Naive B cell (primary cell): ENCODE measurements around the gene PIGU. TPM values are rescaled to one million over a fixed set of nuclear protein-coding genes. Genes with fewer than 3 reads are reported as not detected.

ENCODE experiments used
- ATAC-seq, 2 donors: fragments of 150-1000 bp; cut with Tn5 transposase; 2 replicates each; pipeline ENCODE4 v1.10.0; 2021; ENCODE audit warnings: low read depth in 2 of 2, mild to moderate bottlenecking in 2 of 2, moderate library complexity in 2 of 2
- DNase-seq: peaks from one replicate; pipeline ENCODE4 v3.0.0; 2022
- H3K27ac Mint-ChIP-seq, 6 donors: one replicate each; pipeline ENCODE4 v1.8.0; 2020 to 2022; ENCODE audit warnings: mild to moderate bottlenecking in 6 of 6, mixed read lengths in 6 of 6, moderate library complexity in 5 of 6, inconsistent platforms in 2 of 6
- H3K27me3 Mint-ChIP-seq, 3 donors: one replicate each; pipeline ENCODE4 v1.8.0; 2021 to 2022; ENCODE audit warnings: mixed read lengths in 3 of 3, mild to moderate bottlenecking in 1 of 3
- H3K36me3 Mint-ChIP-seq, 2 donors: one replicate each; pipeline ENCODE4 v1.8.0; 2020 to 2022; ENCODE audit warnings: mixed read lengths in 2 of 2, inconsistent platforms in 1 of 2, mild to moderate bottlenecking in 1 of 2
- H3K4me1 Mint-ChIP-seq, 3 donors: one replicate each; pipeline ENCODE4 v1.8.0; 2020 to 2022; ENCODE audit warnings: mixed read lengths in 3 of 3, inconsistent platforms in 1 of 3, mild to moderate bottlenecking in 1 of 3, moderate library complexity in 1 of 3
- H3K4me3 Mint-ChIP-seq, 8 donors: one replicate each; pipeline ENCODE4 v1.8.0; 2020 to 2022; ENCODE audit warnings: mild to moderate bottlenecking in 8 of 8, mixed read lengths in 8 of 8, moderate library complexity in 8 of 8, inconsistent platforms in 2 of 8
- H3K9me3 Mint-ChIP-seq, 7 donors: one replicate each; pipeline ENCODE4 v1.8.0; 2020 to 2022; ENCODE audit warnings: mixed read lengths in 7 of 7, mild to moderate bottlenecking in 5 of 7, inconsistent platforms in 2 of 7, moderate library complexity in 1 of 7
- polyA plus RNA-seq, 6 donors: library from polyadenylated mRNA; unstranded; fragments of 300-500 nt; fragmentation: Illumina TruSeq; gene quantifications; one replicate each; pipeline ENCODE4 v1.2.3, GENCODE V29; 2021; ENCODE audit warnings: low read depth in 6 of 6

The PIGU gene
- polyA plus RNA-seq, 6 donors from 2014 or later: 14.4 to 24.3 (median 22.5) TPM

DNA sequence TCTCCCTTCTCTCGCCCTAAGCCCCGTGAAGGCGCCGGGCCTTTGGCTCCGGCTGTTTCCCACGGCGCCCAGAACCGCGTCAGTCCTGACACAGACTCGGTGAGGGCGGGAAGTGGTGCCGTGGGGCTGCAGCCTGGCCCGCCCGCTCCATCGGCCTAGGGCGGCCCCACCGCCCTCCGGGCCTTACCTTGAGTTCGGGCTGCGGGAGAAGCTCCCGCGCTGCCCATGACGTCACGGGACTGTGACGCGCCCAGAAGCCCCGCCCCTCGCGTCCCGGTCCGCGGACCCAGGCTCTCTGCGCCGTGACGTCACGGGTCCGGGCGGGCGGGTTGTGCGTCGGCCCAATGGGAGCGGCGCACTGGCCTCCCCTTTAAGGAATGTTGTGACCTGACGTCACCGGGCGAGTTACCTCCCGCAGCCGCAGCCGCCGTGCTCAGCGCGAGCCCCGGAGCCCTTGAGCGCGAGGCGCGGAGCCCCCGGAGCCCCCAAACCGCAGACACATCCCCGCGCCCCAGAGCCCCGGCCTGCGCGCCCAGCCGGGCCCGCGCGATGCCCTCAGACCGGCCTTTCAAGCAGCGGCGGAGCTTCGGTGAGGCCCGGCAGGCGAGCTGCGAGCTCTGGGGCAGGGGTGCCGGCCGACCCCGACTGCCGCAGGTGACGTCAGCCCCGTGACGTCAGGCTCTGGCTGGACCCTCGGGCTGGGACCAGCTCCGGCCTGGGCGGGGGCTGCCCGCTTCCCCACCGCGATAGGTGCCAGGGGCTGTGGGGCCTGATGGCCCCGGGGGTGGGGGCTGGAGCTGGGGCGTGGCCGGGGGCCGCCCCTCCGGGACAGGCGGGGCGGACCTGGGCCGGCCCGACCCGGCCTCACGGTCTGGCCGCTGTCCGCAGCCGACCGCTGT, 118.3 kb downstream of the PIGU start, which contains the start of gene MAP1LC3A:
MAP1LC3A (plus strand) TSS at position 399 of the 899 bp plus-strand sequence; CDS start at position 550, 151 bp downstream.
- Mint-ChIP-seq H3K36me3 (no peaks in the 10 kb centered on the region), H3K9me3 (no peaks in the 10 kb centered on the region), H3K27ac (peak within 1 kb of the TSS; percentile 72 to 98 (median 98)), H3K27me3 (no peaks in the 10 kb centered on the region), H3K4me3 (peak within 1 kb of the TSS; percentile 79 to 98 (median 92)), H3K4me1 (peaks cover 14 to 27% (median 20%) of the 10 kb centered on the region in 3 donors)
- DNase-seq: peak; percentile 91
- peak; percentile 82 to 83 for ATAC-seq

GRCh38 chr20:34557936-34558319, 119.0 kb downstream of the PIGU start:
- H3K27ac Mint-ChIP-seq: peak overlapping the region; percentile 72 to 98 (median 97)
- peak in 1 of 2 donors; percentile 0 for ATAC-seq
- no peaks in the 10 kb centered on the region for H3K9me3 Mint-ChIP-seq
- H3K36me3 Mint-ChIP-seq: no peaks in the 10 kb centered on the region
- H3K4me3 Mint-ChIP-seq: peak overlapping the region; percentile 79 to 98 (median 92)
- no peaks in the 10 kb centered on the region for H3K27me3 Mint-ChIP-seq
- no peak for DNase-seq
- H3K4me1 Mint-ChIP-seq: peaks cover 14 to 26% (median 20%) of the 10 kb centered on the region in 3 donors

DNA sequence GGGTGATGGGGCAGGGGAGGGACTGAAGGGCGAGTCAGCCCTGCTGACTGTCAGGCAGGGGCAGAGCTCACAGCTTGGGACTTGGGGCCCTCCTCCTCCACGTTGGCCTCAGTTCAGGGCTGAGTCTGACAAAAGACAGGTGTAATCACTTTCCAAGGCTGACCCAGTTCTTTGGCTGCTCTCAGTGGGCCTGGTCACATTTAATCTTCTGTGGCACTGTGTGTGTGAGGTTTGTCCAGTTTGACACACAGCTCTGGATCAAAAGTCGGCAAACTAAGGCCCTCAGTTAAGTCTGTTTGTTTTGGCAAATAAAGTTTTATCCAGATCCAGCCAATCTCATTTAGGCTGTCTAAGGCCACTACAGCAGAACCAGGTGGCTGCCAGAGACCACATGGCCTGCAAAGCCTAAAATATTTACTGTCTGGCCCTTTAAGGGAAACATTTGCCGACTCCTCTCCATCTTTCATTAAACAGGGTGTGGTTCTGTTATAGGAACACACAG, 123.5 kb downstream of the PIGU start:
- DNase-seq: no peak
- Mint-ChIP-seq H3K4me1 (peaks cover 7 to 16% (median 10%) of the 10 kb centered on the region in 3 donors), H3K27ac (peak overlapping the region in 1 of 6 donors; percentile 77), H3K27me3 (no peaks in the 10 kb centered on the region), H3K4me3 (peak overlapping the region in 1 of 8 donors; percentile 6), H3K9me3 (no peaks in the 10 kb centered on the region), H3K36me3 (no peaks in the 10 kb centered on the region)
- ATAC-seq: no peak

DNA sequence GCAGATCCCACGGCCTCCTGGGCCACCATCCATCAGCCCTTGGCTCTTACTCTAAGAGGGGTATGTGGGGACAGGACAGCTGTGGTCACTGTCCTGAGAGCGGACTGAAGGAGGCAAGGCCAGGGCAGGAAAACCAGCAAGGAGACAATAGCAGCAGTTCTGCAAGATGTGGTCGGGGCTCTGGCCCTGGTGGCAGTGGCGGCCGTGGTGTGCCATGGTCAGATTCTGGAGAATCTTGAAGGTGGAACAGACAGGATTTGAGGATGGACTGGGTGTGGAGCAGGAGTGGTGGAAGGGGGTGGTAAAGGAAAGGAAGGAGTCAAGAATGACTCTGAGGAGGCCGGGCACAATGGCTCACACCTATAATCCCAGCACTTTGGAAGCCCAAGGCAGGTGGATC, 124.3 kb downstream of the PIGU start:
- Mint-ChIP-seq H3K27me3 (peaks cover 0 to 7% (median 5%) of the 10 kb centered on the region in 3 donors), H3K9me3 (no peaks in the 10 kb centered on the region), H3K4me3 (no peak overlapping the region), H3K27ac (peak overlapping the region in 3 of 6 donors; percentile 9 to 86 (median 26)), H3K36me3 (no peaks in the 10 kb centered on the region), H3K4me1 (peaks cover 0 to 7% (median 4%) of the 10 kb centered on the region in 3 donors)
- ATAC-seq (no peak), DNase-seq (no peak)

DNA sequence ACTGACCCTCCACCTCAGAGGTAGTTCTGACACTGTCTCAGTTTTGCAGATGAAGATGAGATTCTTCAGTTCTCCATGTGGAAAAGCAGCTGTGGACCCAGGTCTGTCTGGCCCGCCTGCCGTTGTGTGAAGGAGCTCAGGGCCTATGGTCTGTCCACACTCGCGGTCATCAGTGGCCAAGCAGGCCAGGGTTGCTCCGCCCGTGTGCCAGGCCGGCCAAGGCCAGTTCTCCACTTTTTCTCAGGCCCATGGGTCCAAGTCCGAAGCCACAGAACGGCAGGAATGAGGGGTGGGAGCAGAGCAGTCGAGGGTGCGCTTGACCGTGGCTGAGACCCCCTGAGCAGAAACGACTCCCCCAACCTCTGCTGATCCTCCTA, 127.0 kb downstream of the PIGU start:
- no peak for ATAC-seq
- no peaks in the 10 kb centered on the region for H3K9me3 Mint-ChIP-seq
- peak overlapping the region in 1 of 6 donors; percentile 34 for H3K27ac Mint-ChIP-seq

DNA sequence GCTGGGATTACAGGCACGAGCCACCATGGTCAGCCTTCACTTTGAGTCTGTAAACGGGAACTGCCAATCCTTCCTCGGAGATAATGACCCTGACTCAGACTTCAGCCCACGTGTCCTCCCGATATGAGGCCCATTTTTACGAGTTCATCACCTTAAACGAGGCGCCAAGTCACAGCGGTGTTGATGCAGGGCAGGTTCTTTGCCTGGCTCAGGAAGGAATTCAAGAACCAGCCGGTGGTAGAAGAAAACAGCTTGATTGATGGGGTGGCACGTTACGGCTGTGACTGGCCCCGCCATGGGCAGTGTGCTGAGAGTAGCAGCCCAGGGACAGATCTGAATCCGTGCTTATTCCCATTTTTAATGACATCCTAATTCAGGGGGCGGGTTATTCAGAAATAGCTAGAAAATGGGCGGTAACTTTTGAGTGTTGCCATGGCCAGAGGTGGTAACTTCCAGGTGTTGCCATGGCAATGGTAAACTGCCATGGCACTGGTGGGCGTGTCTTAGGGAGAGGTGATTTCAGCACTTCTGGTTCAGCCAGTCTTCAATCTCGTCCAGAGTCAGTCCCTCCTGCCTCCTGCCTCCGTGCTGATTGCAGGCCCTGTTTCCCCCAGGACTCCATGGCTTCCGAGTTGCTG, 127.5 kb downstream of the PIGU start:
- ATAC-seq (peak; percentile 64 to 83), DNase-seq (no peak)
- Mint-ChIP-seq H3K4me3 (peak overlapping the region in 1 of 8 donors; percentile 47), H3K36me3 (peaks cover 0 to 4% of the 10 kb centered on the region in 2 donors), H3K9me3 (no peaks in the 10 kb centered on the region), H3K4me1 (peaks cover 4 to 5% (median 5%) of the 10 kb centered on the region in 3 donors), H3K27ac (peak overlapping the region in 2 of 6 donors; percentile 34 to 88), H3K27me3 (peaks cover 0 to 19% (median 14%) of the 10 kb centered on the region in 3 donors)

More for the DNA sequence above, 127.0 kb downstream of the PIGU start:
- Mint-ChIP-seq H3K4me3 (no peak overlapping the region), H3K36me3 (no peaks in the 10 kb centered on the region), H3K27me3 (peaks cover 0 to 19% (median 14%) of the 10 kb centered on the region in 3 donors), H3K4me1 (no peaks in the 10 kb centered on the region)
- no peak for DNase-seq

DNA sequence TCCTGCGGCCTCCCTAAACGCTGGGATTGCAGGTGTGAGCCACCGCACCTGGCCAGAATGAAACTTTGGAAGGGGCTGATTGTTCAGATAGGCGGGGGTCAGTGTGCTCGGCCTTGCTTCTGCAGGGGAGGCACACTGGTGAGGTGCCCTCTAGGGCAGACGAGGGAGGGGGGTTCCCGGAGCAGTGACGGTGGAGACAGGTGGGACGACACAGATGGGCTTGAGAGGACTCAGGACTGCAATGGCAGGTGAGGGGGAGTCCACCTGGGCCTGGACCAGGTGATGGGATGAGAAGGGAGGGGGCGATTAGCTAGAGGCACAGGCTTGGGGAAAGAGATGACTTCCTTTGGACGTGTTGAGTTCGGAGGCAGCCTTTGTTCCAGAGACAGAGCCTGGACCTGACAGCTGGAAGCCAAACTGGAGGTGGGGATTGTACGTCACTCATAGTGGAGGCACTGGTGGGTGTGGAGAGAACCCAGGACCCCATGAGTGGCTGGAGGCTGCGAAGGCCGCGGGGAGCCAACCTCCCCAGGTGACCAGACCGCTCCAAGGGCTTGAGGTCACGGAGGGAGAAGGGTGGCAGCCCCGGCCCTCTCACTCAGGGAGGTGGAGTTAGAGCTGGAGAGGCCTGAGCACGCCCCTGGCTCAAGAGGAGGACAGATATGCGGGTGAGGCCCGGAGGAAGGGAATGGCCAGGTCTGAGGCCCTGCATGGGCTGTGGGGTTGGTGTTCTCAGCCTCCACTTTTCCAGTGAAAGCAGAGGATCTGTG, 128.9 kb downstream of the PIGU start:
- DNase-seq (no peak), ATAC-seq (no peak)
- Mint-ChIP-seq H3K27ac (no peak overlapping the region), H3K36me3 (peaks cover 0 to 4% of the 10 kb centered on the region in 2 donors), H3K4me1 (peaks cover 8 to 9% (median 8%) of the 10 kb centered on the region in 3 donors), H3K9me3 (no peaks in the 10 kb centered on the region), H3K27me3 (peaks cover 0 to 19% (median 14%) of the 10 kb centered on the region in 3 donors), H3K4me3 (no peak overlapping the region)

- Mint-ChIP-seq H3K9me3 (no peaks in the 10 kb centered on the region), H3K4me3 (no peak overlapping the region), H3K27ac (no peak overlapping the region), H3K36me3 (peaks cover 0 to 4% of the 10 kb centered on the region in 2 donors), H3K27me3 (peaks cover 0 to 19% (median 14%) of the 10 kb centered on the region in 3 donors), H3K4me1 (peaks cover 8 to 9% (median 8%) of the 10 kb centered on the region in 3 donors)
- DNase-seq (no peak), ATAC-seq (no peak)
These were observed 130.1 kb downstream of the PIGU start for GRCh38 chr20:34546751-34547181.

DNA sequence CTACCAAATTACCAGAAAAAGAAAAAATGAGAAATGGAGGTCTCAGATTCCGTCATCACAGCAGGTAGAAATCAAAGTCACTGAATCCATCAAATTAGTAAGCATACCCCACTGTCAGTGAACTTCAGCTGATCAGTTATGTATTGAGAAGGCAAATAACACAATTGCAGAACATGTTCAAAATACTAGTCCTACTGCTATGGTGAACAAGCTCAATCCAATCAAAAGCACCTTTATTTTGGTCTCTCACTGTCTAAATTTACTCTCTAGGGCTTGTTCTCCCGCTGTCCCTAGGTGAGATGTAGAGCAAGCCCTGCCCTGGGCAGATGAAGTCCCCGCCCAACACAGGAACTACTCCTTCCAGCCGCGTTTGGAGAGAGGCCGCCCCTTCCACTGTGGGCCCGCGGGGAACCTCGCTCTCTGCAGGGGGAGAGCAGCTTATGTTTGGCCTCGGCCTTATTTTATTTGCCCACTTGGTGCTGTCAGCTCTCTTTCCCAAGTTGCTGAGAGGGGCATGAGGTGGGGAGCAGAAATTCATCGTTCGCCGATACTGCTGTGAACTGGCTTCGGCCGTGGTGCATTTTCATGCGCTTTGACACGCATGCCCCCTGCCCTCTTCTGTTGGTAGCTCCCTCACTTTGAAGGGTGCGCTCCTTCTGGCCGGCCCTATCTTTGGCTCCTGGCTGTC, 132.6 kb downstream of the PIGU start:
- Mint-ChIP-seq H3K9me3 (no peaks in the 10 kb centered on the region), H3K27ac (peak overlapping the region in 2 of 6 donors; percentile 50 to 68), H3K4me3 (peak overlapping the region in 6 of 8 donors; percentile 10 to 62 (median 47)), H3K27me3 (peaks cover 0 to 19% (median 14%) of the 10 kb centered on the region in 3 donors), H3K36me3 (peaks cover 8 to 14% of the 10 kb centered on the region in 2 donors), H3K4me1 (peaks cover 8 to 9% (median 8%) of the 10 kb centered on the region in 3 donors)
- DNase-seq (no peak), ATAC-seq (peak; percentile 48 to 60)

DNA sequence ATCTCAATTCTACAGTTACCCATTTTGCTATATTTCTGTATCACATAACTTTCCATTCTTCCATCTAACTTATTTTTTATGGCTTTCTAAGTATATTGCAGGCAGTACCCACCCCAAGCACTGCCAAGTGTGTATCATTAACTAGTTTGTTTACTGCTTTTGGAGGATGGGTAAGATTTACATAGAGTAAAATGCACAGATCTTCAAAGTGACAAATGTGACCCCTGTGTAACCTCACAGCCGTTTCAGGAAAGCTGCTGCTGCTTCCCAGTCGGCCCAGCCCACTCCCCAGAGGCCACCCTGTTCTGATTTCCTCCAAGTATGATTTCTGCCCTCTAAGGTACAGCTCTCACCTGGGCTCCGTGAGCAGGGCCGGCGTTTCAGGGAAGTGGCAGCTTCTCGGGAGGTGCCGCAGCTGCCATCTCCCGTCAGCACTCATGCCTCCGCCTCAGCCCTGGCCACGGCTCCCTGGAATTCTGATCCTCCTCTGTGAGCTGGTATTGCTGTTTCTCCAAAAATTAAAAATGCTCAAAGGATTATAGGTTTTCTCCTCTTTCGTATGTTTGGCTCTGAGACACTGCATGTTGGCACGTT, 133.3 kb downstream of the PIGU start:
- Mint-ChIP-seq H3K9me3 (no peaks in the 10 kb centered on the region), H3K27me3 (peaks cover 0 to 19% (median 14%) of the 10 kb centered on the region in 3 donors), H3K27ac (no peak overlapping the region), H3K4me3 (no peak overlapping the region), H3K36me3 (peaks cover 8 to 14% of the 10 kb centered on the region in 2 donors), H3K4me1 (peaks cover 8 to 9% (median 8%) of the 10 kb centered on the region in 3 donors)
- ATAC-seq (no peak), DNase-seq (no peak)

- no peak for DNase-seq
- Mint-ChIP-seq H3K27ac (no peak overlapping the region), H3K4me1 (peaks cover 8 to 9% (median 8%) of the 10 kb centered on the region in 3 donors), H3K36me3 (peaks cover 8 to 14% of the 10 kb centered on the region in 2 donors), H3K4me3 (no peak overlapping the region), H3K9me3 (no peaks in the 10 kb centered on the region), H3K27me3 (peaks cover 0 to 13% (median 6%) of the 10 kb centered on the region in 3 donors)
- ATAC-seq: no peak
These were observed 134.5 kb downstream of the PIGU start for GRCh38 chr20:34542439-34542838.

DNA sequence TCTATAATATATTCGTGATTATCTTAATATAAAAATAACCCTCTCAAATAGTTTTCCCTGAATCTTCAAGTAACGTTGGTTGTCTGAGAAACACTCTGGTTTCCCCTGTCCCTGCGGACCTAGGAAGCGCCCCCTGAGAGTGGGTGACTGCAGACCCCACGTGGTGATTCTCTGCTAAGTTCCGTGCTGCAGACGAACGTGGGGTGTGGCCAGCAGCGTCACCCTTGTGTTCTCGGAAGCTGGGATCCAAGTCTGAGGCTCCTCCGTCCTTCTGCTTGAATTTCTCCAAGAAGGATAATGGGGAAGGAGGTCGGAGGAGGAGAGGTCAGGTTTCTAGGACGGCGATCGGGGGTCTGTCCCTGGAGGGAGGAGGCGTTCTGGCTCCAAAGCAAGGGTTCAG, 135.0 kb downstream of the PIGU start:
- H3K9me3 Mint-ChIP-seq: no peaks in the 10 kb centered on the region
- H3K4me3 Mint-ChIP-seq: no peak overlapping the region
- H3K27me3 Mint-ChIP-seq: peaks cover 0 to 8% (median 6%) of the 10 kb centered on the region in 3 donors
- no peak for DNase-seq
- no peak for ATAC-seq
- peaks cover 8 to 14% of the 10 kb centered on the region in 2 donors for H3K36me3 Mint-ChIP-seq
- peak overlapping the region in 1 of 6 donors; percentile 45 for H3K27ac Mint-ChIP-seq
- H3K4me1 Mint-ChIP-seq: peaks cover 8 to 9% (median 9%) of the 10 kb centered on the region in 3 donors
